PC-3 (cell line): ENCODE results near the gene HMCN2. TPM values are rescaled to one million over a fixed set of nuclear protein-coding genes. Genes with fewer than 3 reads are reported as not detected.
A peak's percentile ranks its signal among the peaks of the same experiment; 100 is the strongest.

ENCODE experiments used
- ATAC-seq: fragments of 200-7000 bp; cut with Tn5 transposase; 2 replicates; pipeline ENCODE4 v1.9.1; 2020; ENCODE audit warnings: mild to moderate bottlenecking, moderate library complexity
- BruUV-seq: library from RNA; stranded (reverse); fragments of 400-500 nt; replicated peaks from 2 replicates; lab custom pipeline; 2021; lab: Mats Ljungman, UMichigan
- CTCF ChIA-PET: fragments of 300-600 bp; sonication (Branson Sonifier 250); formaldehyde crosslinking; loops from one replicate; lab custom pipeline; 2022; ENCODE audit warnings: antibody characterized with exemption; lab: Charles Lee
- POLR2A ChIA-PET: fragments of 300-600 bp; sonication (Branson Sonifier 250); formaldehyde crosslinking; loops from one replicate; lab custom pipeline; 2022; ENCODE audit warnings: antibody characterized with exemption; ENCODE audit not compliant: unreplicated experiment; lab: Charles Lee
- DNase-seq: peaks from one replicate; pipeline ENCODE4 v3.0.0-alpha.2; 2015
- H2AFZ ChIP-seq: fragments of 300-600 bp; sonication (generic); 2 replicates; pipeline ENCODE4 v1.6.0; 2016; ENCODE audit warnings: antibody characterized with exemption, low read length
- H3F3A ChIP-seq: fragments of 300-600 bp; sonication (generic); one replicate; pipeline ENCODE4 v1.6.0; 2017; ENCODE audit warnings: antibody characterized with exemption, low read length, control low read depth, mild to moderate bottlenecking; ENCODE audit not compliant: unreplicated experiment
- H3K27ac ChIP-seq: fragments of 300-600 bp; sonication (generic); 2 replicates; pipeline ENCODE4 v1.5.1; 2016; ENCODE audit warnings: mild to moderate bottlenecking, low read length
- H3K27me3 ChIP-seq: fragments of 300-600 bp; sonication (generic); 2 replicates; pipeline ENCODE4 v1.6.1; 2016; ENCODE audit warnings: low read length, mixed read lengths
- H3K36me3 ChIP-seq: fragments of 300-600 bp; sonication (generic); 2 replicates; pipeline ENCODE4 v1.6.1; 2016; ENCODE audit warnings: low read depth, mixed run types, low read length, mixed read lengths
- H3K4me1 ChIP-seq: fragments of 300-600 bp; sonication (generic); 2 replicates; pipeline ENCODE4 v1.5.1; 2016; ENCODE audit warnings: low read length; ENCODE audit not compliant: insufficient read depth
- H3K4me2 ChIP-seq: fragments of 300-600 bp; sonication (generic); 2 replicates; pipeline ENCODE4 v1.6.0; 2016; ENCODE audit warnings: low read length
- H3K4me3 ChIP-seq: fragments of 300-600 bp; sonication (generic); 2 replicates; pipeline ENCODE4 v1.5.1; 2016; ENCODE audit warnings: mild to moderate bottlenecking, low read length, mixed read lengths
- H3K79me2 ChIP-seq: fragments of 300-600 bp; sonication (generic); 2 replicates; pipeline ENCODE4 v1.6.1; 2017; ENCODE audit warnings: low read length, mixed read lengths
- H3K9ac ChIP-seq: fragments of 300-600 bp; sonication (generic); 2 replicates; pipeline ENCODE4 v1.6.0; 2016; ENCODE audit warnings: mild to moderate bottlenecking, low read length
- H3K9me2 ChIP-seq: fragments of 300-600 bp; sonication (generic); replicated peaks from 2 replicates; pipeline ENCODE4 v1.6.1; 2016; ENCODE audit warnings: mixed run types, low read length, mixed read lengths
- H3K9me3 ChIP-seq: fragments of 300-600 bp; sonication (generic); 2 replicates; pipeline ENCODE4 v1.6.1; 2016; ENCODE audit warnings: low read length, mixed read lengths
- H4K20me1 ChIP-seq: fragments of 300-600 bp; sonication (generic); 2 replicates; pipeline ENCODE4 v1.6.1; 2016; ENCODE audit warnings: low read length, mixed read lengths
- CTCF ChIP-seq: fragments of 300-600 bp; sonication (generic); conservative IDR thresholded peaks from 2 replicates; pipeline ENCODE4 v1.5.1; 2017; ENCODE audit warnings: antibody characterized with exemption, low read depth, mild to moderate bottlenecking, low read length
- EZH2 ChIP-seq: fragments of 300-600 bp; sonication (generic); IDR thresholded peaks from one replicate; pipeline ENCODE4 v1.6.1; 2017; ENCODE audit warnings: antibody characterized with exemption, mild to moderate bottlenecking, low read length; ENCODE audit not compliant: unreplicated experiment
- EZH2phosphoT487 ChIP-seq: fragments of 300-600 bp; sonication (generic); IDR thresholded peaks from 2 replicates; pipeline ENCODE4 v1.6.1; 2018; ENCODE audit warnings: mild to moderate bottlenecking, antibody characterized with exemption, low read length, borderline replicate concordance
- intact Hi-C: fragments of 100-400 bp; cut with micrococcal nuclease; formaldehyde crosslinking; loops from 2 replicates; pipeline ENCODE4 v1.9.0; 2023
- total RNA-seq: library from RNA; depleted of rRNA; stranded (reverse); fragments of >200 nt; gene quantifications from 2 replicates; pipeline ENCODE4 v1.2.3, GENCODE V29; 2014

Gene HMCN2
- total RNA-seq, 1 experiment from 2014 or later: 0.11 TPM

DNA sequence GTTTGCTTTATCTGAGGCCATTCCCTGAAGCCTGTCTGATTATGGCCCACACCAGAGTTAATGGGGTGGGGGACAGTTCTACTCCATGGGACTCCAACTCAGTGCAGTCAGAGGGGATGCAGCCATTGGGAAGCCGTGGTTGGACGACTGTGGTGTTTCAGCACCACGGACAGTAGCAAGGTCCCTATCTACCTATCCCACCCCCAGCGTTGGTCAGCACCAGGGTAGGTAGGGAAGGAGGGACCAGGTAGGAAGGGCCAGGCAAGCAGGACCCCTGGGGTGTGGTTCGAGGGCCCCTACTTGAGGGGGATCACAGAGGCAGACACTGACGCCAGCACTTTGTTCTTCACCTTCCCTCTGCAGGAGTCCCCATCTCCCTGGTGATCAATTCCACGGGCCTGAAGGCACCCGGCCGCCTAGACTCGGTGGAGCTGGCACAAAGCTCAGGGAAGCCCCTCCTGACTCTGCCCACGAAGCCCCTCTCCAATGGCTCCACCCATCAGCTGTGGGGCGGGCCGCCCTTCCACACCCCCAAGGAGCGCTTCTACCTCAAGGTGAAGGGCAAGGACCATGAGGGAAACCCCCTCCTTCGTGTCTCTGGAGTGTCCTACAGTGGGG, 33.2 kb downstream of the HMCN2 start:
- Histone ChIP-seq H3K4me1 (no peaks in the 10 kb centered on the region), H2AFZ (no peak overlapping the region), H3K9me2 (no peaks in the 10 kb centered on the region), H3K9me3 (no peaks in the 10 kb centered on the region), H3K27ac (no peak overlapping the region), H4K20me1 (no peaks in the 10 kb centered on the region), H3K79me2 (no peaks in the 10 kb centered on the region), H3K27me3 (0 out of 2 replicates have a peak, but pooled peaks cover under 1% of the 10 kb centered on the region), H3K4me2 (no peak overlapping the region), H3K9ac (no peak overlapping the region), H3K36me3 (no peaks in the 10 kb centered on the region), H3F3A (no peaks in the 10 kb centered on the region), H3K4me3 (no peak overlapping the region)
- POLR2A ChIA-PET: no interaction called here
- CTCF ChIA-PET: no interaction called here
- intact Hi-C loops: no loop called here
- ATAC-seq (no peak), DNase-seq (peak; percentile 19)
- no peak for TF ChIP-seq EZH2
- TF ChIP-seq CTCF: no peak
- BruUV-seq: no TSS peak

GRCh38 chr9:130299785-130300615, 34.4 kb downstream of the HMCN2 start:
- TF ChIP-seq CTCF (no peak), EZH2phosphoT487 (no peak), EZH2 (no peak)
- H3K79me2 ChIP-seq: no peaks in the 10 kb centered on the region
- no peaks in the 10 kb centered on the region for H3F3A ChIP-seq
- no peaks in the 10 kb centered on the region for H4K20me1 ChIP-seq
- no peak overlapping the region for H3K4me3 ChIP-seq
- intact Hi-C loops: no loop called here
- H3K36me3 ChIP-seq: no peaks in the 10 kb centered on the region
- no TSS peak for BruUV-seq
- H3K9me2 ChIP-seq: no peaks in the 10 kb centered on the region
- DNase-seq (no peak), ATAC-seq (no peak)
- H3K4me1 ChIP-seq: no peaks in the 10 kb centered on the region
- POLR2A ChIA-PET: no interaction called here
- H3K9me3 ChIP-seq: no peaks in the 10 kb centered on the region
- H3K9ac ChIP-seq: no peak overlapping the region
- H3K27me3 ChIP-seq: no peaks in the 10 kb centered on the region
- no peak overlapping the region for H3K4me2 ChIP-seq
- H2AFZ ChIP-seq: no peak overlapping the region
- no peak overlapping the region for H3K27ac ChIP-seq
- CTCF ChIA-PET: interaction anchor here (0.6 kb wide), 1 partner anchor 196 kb away, joined by 3 read pairs; no protein-coding TSS in a partner anchor

GRCh38 chr9:130300739-130301138, 35.2 kb downstream of the HMCN2 start:
- H3K27me3 ChIP-seq: no peaks in the 10 kb centered on the region
- no peak for DNase-seq
- H3K36me3 ChIP-seq: no peaks in the 10 kb centered on the region
- H3K27ac ChIP-seq: no peak overlapping the region
- no peak overlapping the region for H3K4me2 ChIP-seq
- H3K79me2 ChIP-seq: no peaks in the 10 kb centered on the region
- no peaks in the 10 kb centered on the region for H3F3A ChIP-seq
- no peak for ATAC-seq
- intact Hi-C loops: no loop called here
- no peak overlapping the region for H3K4me3 ChIP-seq
- TF ChIP-seq EZH2phosphoT487 (no peak), CTCF (no peak), EZH2 (no peak)
- H3K4me1 ChIP-seq: no peaks in the 10 kb centered on the region
- H3K9ac ChIP-seq: no peak overlapping the region
- ChIA-PET CTCF (interaction anchor here (0.6 kb wide), 1 partner anchor 197 kb away, joined by 3 read pairs; no protein-coding TSS in a partner anchor), POLR2A (interaction anchor here (0.6 kb wide), 1 partner anchor 10 kb away, joined by 14 read pairs; no protein-coding TSS in a partner anchor)
- H4K20me1 ChIP-seq: no peaks in the 10 kb centered on the region
- H3K9me3 ChIP-seq: no peaks in the 10 kb centered on the region
- H3K9me2 ChIP-seq: no peaks in the 10 kb centered on the region
- no TSS peak for BruUV-seq
- no peak overlapping the region for H2AFZ ChIP-seq
